K562 (cell line): ENCODE results near the gene DELE1. TPM values are rescaled to one million over a fixed set of nuclear protein-coding genes. Genes with fewer than 3 reads are reported as not detected.

Experiments
- CHD1 ChIP-seq: fragments of 200-600 bp; sonication (generic); IDR thresholded peaks from one replicate; pipeline ENCODE4 v1.6.1; 2012; ENCODE audit warnings: mild to moderate bottlenecking, moderate library complexity, low read length, inconsistent platforms
- DDX20 ChIP-seq: fragments of 450-650 bp; IDR thresholded peaks from 2 replicates; pipeline ENCODE4 v1.6.1; 2016; ENCODE audit warnings: missing genetic modification characterization, low read depth, mild to moderate bottlenecking, missing compliant biosample characterization, moderate library complexity
- FIP1L1 ChIP-seq: fragments of 200-400 bp; formaldehyde crosslinking; IDR thresholded peaks from 2 replicates; pipeline ENCODE4 v1.6.1; 2018; ENCODE audit warnings: mild to moderate bottlenecking, low read depth, low read length; ENCODE audit not compliant: poor library complexity, severe bottlenecking
- HDAC1 ChIP-seq, 2 experiments: fragments of 450-650 bp; IDR thresholded peaks; 2 replicates each; pipeline ENCODE4 v1.6.1; 2016 to 2017; ENCODE audit warnings: inconsistent platforms in 1 of 2, mild to moderate bottlenecking in 1 of 2, moderate library complexity in 1 of 2
- HDAC3 ChIP-seq: fragments of 450-650 bp; IDR thresholded peaks from 2 replicates; pipeline ENCODE4 v1.6.1; 2018; ENCODE audit warnings: borderline replicate concordance, mild to moderate bottlenecking, moderate library complexity; ENCODE audit not compliant: partially characterized antibody
- ID3 ChIP-seq, 2 experiments: fragments of 250-450 bp in 1 of 2; fragments of 450-650 bp in 1 of 2; sonication (Bioruptor Pico) in 1 of 2; IDR thresholded peaks; 2 replicates each; pipeline versions ENCODE4 v1.6.1 to v1.8.0; 2016 to 2021; ENCODE audit warnings: mild to moderate bottlenecking in 2 of 2, moderate library complexity in 2 of 2, missing compliant biosample characterization in 1 of 2, missing genetic modification characterization in 1 of 2
- KAT2B ChIP-seq: IDR thresholded peaks from one replicate; pipeline ENCODE4 v1.6.1; 2012; ENCODE audit warnings: low read depth, mild to moderate bottlenecking, control low read depth, inconsistent platforms, low read length, moderate library complexity
- KDM4B ChIP-seq, 2 experiments: fragments of 450-650 bp in 1 of 2; sonication (generic) in 1 of 2; IDR thresholded peaks; 2 replicates each; pipeline ENCODE4 v1.6.1; 2016 to 2017; ENCODE audit warnings: borderline replicate concordance in 2 of 2, antibody characterized with exemption in 1 of 2, low read depth in 1 of 2, mild to moderate bottlenecking in 1 of 2
- MEIS2 ChIP-seq: fragments of 450-650 bp; IDR thresholded peaks from 2 replicates; pipeline ENCODE4 v1.6.1; 2014; ENCODE audit warnings: mild to moderate bottlenecking; ENCODE audit not compliant: partially characterized antibody
- RERE ChIP-seq: sonication (generic); formaldehyde crosslinking; IDR thresholded peaks from 2 replicates; pipeline ENCODE4 v1.8.0; 2023; ENCODE audit warnings: missing genetic modification reagents, mild to moderate bottlenecking, borderline replicate concordance
- SMARCA5 ChIP-seq: fragments of 450-650 bp; IDR thresholded peaks from 2 replicates; pipeline ENCODE4 v1.6.1; 2016
- SRF ChIP-seq, 2 experiments: fragments of 250-450, 450-650 bp in 1 of 2; sonication (Bioruptor Pico) in 1 of 2; sonication (generic) in 1 of 2; formaldehyde crosslinking; IDR thresholded peaks; 2 replicates each; pipeline versions ENCODE4 v1.5.0 to v1.5.1; 2020 to 2022; ENCODE audit warnings: mild to moderate bottlenecking in 1 of 2, missing genetic modification reagents in 1 of 2
- ZBTB2 ChIP-seq: fragments of 450-650 bp; IDR thresholded peaks from 2 replicates; pipeline ENCODE4 v1.6.1; 2016; ENCODE audit warnings: antibody characterized with exemption
- ZNF184 ChIP-seq: sonication (generic); formaldehyde crosslinking; IDR thresholded peaks from 2 replicates; pipeline ENCODE4 v1.5.0; 2020; ENCODE audit warnings: missing genetic modification reagents
- ZNF785 ChIP-seq: fragments of 250-450 bp; sonication (Bioruptor Pico); IDR thresholded peaks from 2 replicates; pipeline ENCODE4 v1.4.0; 2020; ENCODE audit warnings: mild to moderate bottlenecking
- polyA plus RNA-seq, 8 experiments: library from polyadenylated mRNA; depleted of rRNA in 4 of 8; stranded (reverse) in 5 of 8; unstranded in 3 of 8; fragments of >200 nt; fragmentation: Nextera tagmentation in 2 of 8; fragmentation: Illumina TruSeq in 1 of 8; extraction: Ambion mirVana in 2 of 8; extraction: Trizol in 1 of 8; gene quantifications; 2 replicates each; pipeline versions ENCODE4 v1.2.1 to v1.2.3, GENCODE V29; 2011 to 2014; ENCODE audit warnings: inconsistent platforms in 1 of 8, missing spikeins in 1 of 8
- total RNA-seq, 7 experiments: library from RNA; depleted of rRNA in 6 of 7; stranded (reverse); fragments of >200 nt in 6 of 7; fragmentation: Illumina TruSeq in 2 of 7; extraction: Trizol in 2 of 7; gene quantifications; 2 replicates each; pipeline versions ENCODE4 v1.2.1 to v1.2.3, GENCODE V29; 2011 to 2021; ENCODE audit warnings: low replicate concordance in 1 of 7
- TF ChIP-seq, protein P1 (sequence below): fragments of 450-650 bp; formaldehyde crosslinking; conservative IDR thresholded peaks from 2 replicates; pipeline ENCODE4 v1.4.0; 2022; ENCODE audit warnings: mild to moderate bottlenecking, missing genetic modification characterization

Gene DELE1
- total and polyA plus RNA-seq, 9 of the 15 experiments (the other 6 are each of a cell fraction or from before 2014, with no cell fraction given), result 16.6 to 74.4 (median 49.8) TPM

- TF ChIP-seq MEIS2, result peak; percentile 86
- TF ChIP-seq ID3 (CRISPR knock-in tag; IDR thresholded peaks at IDR 0.05), result no peak
- peak; percentile 64; the same call in 1 of the 2 replicates for TF ChIP-seq ID3 (tag; IDR thresholded peaks at IDR 0.05)
- TF ChIP-seq DDX20 (tag), result no peak
- peak; percentile 91 for TF ChIP-seq CHD1
- no peak for TF ChIP-seq ZNF184 (CRISPR knock-in tag)
- TF ChIP-seq, protein P1, sequence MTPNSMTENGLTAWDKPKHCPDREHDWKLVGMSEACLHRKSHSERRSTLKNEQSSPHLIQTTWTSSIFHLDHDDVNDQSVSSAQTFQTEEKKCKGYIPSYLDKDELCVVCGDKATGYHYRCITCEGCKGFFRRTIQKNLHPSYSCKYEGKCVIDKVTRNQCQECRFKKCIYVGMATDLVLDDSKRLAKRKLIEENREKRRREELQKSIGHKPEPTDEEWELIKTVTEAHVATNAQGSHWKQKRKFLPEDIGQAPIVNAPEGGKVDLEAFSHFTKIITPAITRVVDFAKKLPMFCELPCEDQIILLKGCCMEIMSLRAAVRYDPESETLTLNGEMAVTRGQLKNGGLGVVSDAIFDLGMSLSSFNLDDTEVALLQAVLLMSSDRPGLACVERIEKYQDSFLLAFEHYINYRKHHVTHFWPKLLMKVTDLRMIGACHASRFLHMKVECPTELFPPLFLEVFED (CRISPR knock-in tag), result peak; percentile 78
- TF ChIP-seq KDM4B (IDR thresholded peaks at IDR 0.05; ENCODE audit: borderline replicate concordance in 2 of 2, low read depth in 1 of 2), result no peak; a peak in 1 of 4 replicates
- no peak for TF ChIP-seq SMARCA5
- peak; percentile 68 for TF ChIP-seq FIP1L1
- peak in 1 of 2 experiments; percentile 60; a peak in 2 of 4 replicates for TF ChIP-seq SRF (CRISPR knock-in tag; IDR thresholded peaks at IDR 0.05)
- peak in 1 of 2 experiments; percentile 72; a peak in 1 of 4 replicates for TF ChIP-seq HDAC1 (IDR thresholded peaks at IDR 0.05)
- TF ChIP-seq HDAC3, result no peak
- no peak for TF ChIP-seq KAT2B
- TF ChIP-seq RERE (CRISPR knock-in tag), result no peak
- no peak for TF ChIP-seq ZNF785 (CRISPR knock-in tag)
- TF ChIP-seq ZBTB2, result no peak; the same call in 1 of the 2 replicates
Observed at GRCh38 chr5:141968914-141969608, 45.4 kb downstream of the DELE1 start, which contains the start of gene RNF14 (continued).
